ENCODE measurements around the gene NGRN.

DNA sequence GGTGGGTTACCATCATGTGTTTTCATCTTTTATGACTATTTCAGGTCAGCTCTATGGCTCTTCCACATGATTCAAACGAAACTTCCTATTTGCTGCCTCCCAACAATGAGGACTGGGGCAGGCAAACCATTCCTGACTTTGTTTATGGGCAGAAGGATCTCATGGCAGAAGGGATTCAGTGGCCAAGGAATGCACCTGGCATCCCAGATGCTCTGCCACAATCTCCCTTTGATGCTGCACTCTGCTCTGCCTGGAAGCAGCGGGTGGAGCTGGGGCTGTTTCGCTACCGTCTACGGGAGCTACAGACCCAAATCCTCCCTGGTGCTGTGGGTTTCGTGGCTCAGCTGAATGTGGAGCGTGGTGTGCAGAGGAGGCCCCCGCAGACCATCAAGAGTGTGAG lies 24.6 kb upstream of the NGRN start:
- TF ChIP-seq CTCF (IDR thresholded peaks at IDR 0.05; ENCODE audit: control extremely low read depth in 1 of 3, insufficient read depth in 1 of 3, low read depth in 1 of 3, low read length in 3 of 3) (no peak), POLR2A (IDR thresholded peaks at IDR 0.05; ENCODE audit: control extremely low read depth in 1 of 2, low read depth in 2 of 2, low read length in 2 of 2) (no peak), BRCA1 (IDR thresholded peaks at IDR 0.05; ENCODE audit: low read depth, low read length) (no peak), ATF3 (IDR thresholded peaks at IDR 0.05; ENCODE audit: insufficient read depth, low read depth, low read length) (no peak), EP300 (IDR thresholded peaks at IDR 0.05; ENCODE audit: borderline replicate concordance in 1 of 2, low read depth in 2 of 2, low read length in 2 of 2) (no peak), RFX5 (IDR thresholded peaks at IDR 0.05; ENCODE audit: borderline replicate concordance, low read depth, low read length) (no peak), YY1 (IDR thresholded peaks at IDR 0.05; ENCODE audit: low read depth, low read length) (no peak), RAD21 (IDR thresholded peaks at IDR 0.05 in 1 of 2, conservative IDR thresholded peaks at IDR 0.05 in 1 of 2; ENCODE audit: low read depth in 2 of 2, low read length in 2 of 2) (no peak), FOSL1 (IDR thresholded peaks at IDR 0.05; ENCODE audit: insufficient read depth, low read depth, low read length) (no peak), RNF2 (IDR thresholded peaks at IDR 0.05; ENCODE audit: borderline replicate concordance, low read depth, low read length, missing control alignments, poor library complexity, severe bottlenecking) (no peak)
